Thyroid gland (tissue), 4 donors: ENCODE data around the gene OR2J1. TPM values are rescaled to one million over a fixed set of nuclear protein-coding genes. Genes with fewer than 3 reads are reported as not detected.
"Not testable (repeated sequence)": the region's sequence is repeated elsewhere in the genome, so short reads cannot be mapped to it uniquely, and the experiment has no call there.

Source experiments
- DNase-seq, 2 donors: peaks; one replicate each; pipeline ENCODE4 v3.0.0-alpha.2; 2019
- H3K27ac ChIP-seq, 3 donors: fragments of 200-600 bp; sonication (generic); 1 replicate in 2 of 3; 2 replicates in 1 of 3; pipeline ENCODE4 v1.5.1; 2016 to 2019; ENCODE audit warnings: mild to moderate bottlenecking in 1 of 3, moderate library complexity in 1 of 3
- H3K27me3 ChIP-seq: fragments of 200-600 bp; sonication (generic); one replicate; pipeline ENCODE4 v1.5.1; 2019
- H3K36me3 ChIP-seq, 2 donors: fragments of 200-600 bp; sonication (generic); one replicate each; pipeline ENCODE4 v1.5.1; 2016 to 2019
- H3K4me1 ChIP-seq, 2 donors: fragments of 200-600 bp; sonication (generic); one replicate each; pipeline ENCODE4 v1.5.1; 2017 to 2019
- H3K4me3 ChIP-seq, 3 donors: fragments of 200-600 bp; sonication (generic); replicated peaks in 1 of 3; 1 replicate in 2 of 3; 2 replicates in 1 of 3; pipeline ENCODE4 v1.5.1; 2016; ENCODE audit warnings: mild to moderate bottlenecking in 1 of 3
- H3K9me3 ChIP-seq: fragments of 200-600 bp; sonication (generic); one replicate; pipeline ENCODE4 v1.5.1; 2017
- POLR2A ChIP-seq, 2 donors: fragments of 450-650 bp; IDR thresholded peaks; one replicate each; pipeline ENCODE4 v1.6.1; 2017; ENCODE audit warnings: antibody characterized with exemption in 2 of 2, mild to moderate bottlenecking in 2 of 2, moderate library complexity in 1 of 2
- WGBS, 2 donors: methylation state at CpG; one replicate each; pipeline ENCODE4 v1.1.5; 2017; 5-methylcytosine and 5-hydroxymethylcytosine counted together
- intact Hi-C: fragments of 100-400 bp; cut with DNase I; formaldehyde crosslinking; loops from one replicate; pipeline ENCODE4 v1.15.1; 2023
- total RNA-seq, 4 donors: library from RNA; depleted of rRNA; stranded (reverse); fragments of >200 nt; gene quantifications; one replicate each; pipeline ENCODE4 v1.2.3, GENCODE V29; 2016
- TF ChIP-seq, protein P1 (sequence below), 6 experiments: fragments of 200-600 bp in 3 of 6; fragments of 450-650 bp in 3 of 6; sonication (generic) in 3 of 6; IDR thresholded peaks; one replicate each; pipeline ENCODE4 v1.5.1; 2016 to 2019; ENCODE audit warnings: antibody characterized with exemption in 6 of 6, mild to moderate bottlenecking in 2 of 6, inconsistent platforms in 1 of 6, moderate library complexity in 1 of 6

Gene OR2J1
- total RNA-seq, 4 donors from 2014 or later: not detected

- intact Hi-C loops: no loop called here
- TF ChIP-seq, protein P1, sequence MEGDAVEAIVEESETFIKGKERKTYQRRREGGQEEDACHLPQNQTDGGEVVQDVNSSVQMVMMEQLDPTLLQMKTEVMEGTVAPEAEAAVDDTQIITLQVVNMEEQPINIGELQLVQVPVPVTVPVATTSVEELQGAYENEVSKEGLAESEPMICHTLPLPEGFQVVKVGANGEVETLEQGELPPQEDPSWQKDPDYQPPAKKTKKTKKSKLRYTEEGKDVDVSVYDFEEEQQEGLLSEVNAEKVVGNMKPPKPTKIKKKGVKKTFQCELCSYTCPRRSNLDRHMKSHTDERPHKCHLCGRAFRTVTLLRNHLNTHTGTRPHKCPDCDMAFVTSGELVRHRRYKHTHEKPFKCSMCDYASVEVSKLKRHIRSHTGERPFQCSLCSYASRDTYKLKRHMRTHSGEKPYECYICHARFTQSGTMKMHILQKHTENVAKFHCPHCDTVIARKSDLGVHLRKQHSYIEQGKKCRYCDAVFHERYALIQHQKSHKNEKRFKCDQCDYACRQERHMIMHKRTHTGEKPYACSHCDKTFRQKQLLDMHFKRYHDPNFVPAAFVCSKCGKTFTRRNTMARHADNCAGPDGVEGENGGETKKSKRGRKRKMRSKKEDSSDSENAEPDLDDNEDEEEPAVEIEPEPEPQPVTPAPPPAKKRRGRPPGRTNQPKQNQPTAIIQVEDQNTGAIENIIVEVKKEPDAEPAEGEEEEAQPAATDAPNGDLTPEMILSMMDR (IDR thresholded peaks at IDR 0.05): no peak
- no peak for TF ChIP-seq POLR2A (IDR thresholded peaks at IDR 0.05)
- Histone ChIP-seq H3K4me1 (no peaks in the 10 kb centered on the region), H3K4me3 (no peak overlapping the region), H3K27ac (no peak overlapping the region), H3K9me3 (no peaks in the 10 kb centered on the region), H3K27me3 (no peaks in the 10 kb centered on the region), H3K36me3 (no peaks in the 10 kb centered on the region)
- WGBS, 2 donors: 73 to 76% methylated on average over 7 of the region's 7 CpGs
- no peak for DNase-seq
These were observed 12.8 kb downstream of the OR2J1 start for GRCh38 chr6:29112135-29112534.

- H3K36me3 ChIP-seq, H3K4me3 ChIP-seq, H3K27me3 ChIP-seq, H3K9me3 ChIP-seq, DNase-seq, intact Hi-C loops, H3K27ac ChIP-seq, H3K4me1 ChIP-seq: not testable (repeated sequence)
- 89 to 95% methylated on average over 3 of the region's 3 CpGs for WGBS, 2 donors
These were observed 15.7 kb downstream of the OR2J1 start for GRCh38 chr6:29114964-29115363.

- intact Hi-C loops: no loop called here
- Histone ChIP-seq H3K27me3 (no peaks in the 10 kb centered on the region), H3K4me1 (no peaks in the 10 kb centered on the region), H3K27ac (no peak overlapping the region), H3K4me3 (no peak overlapping the region), H3K9me3 (no peaks in the 10 kb centered on the region), H3K36me3 (no peaks in the 10 kb centered on the region)
- 64 to 67% methylated on average over 4 to 7 of the region's 15 CpGs for WGBS, 2 donors
- no peak for DNase-seq
- TF ChIP-seq POLR2A (IDR thresholded peaks at IDR 0.05): no peak
- TF ChIP-seq, protein P1 (IDR thresholded peaks at IDR 0.05): no peak
These were observed 30.2 kb downstream of the OR2J1 start for GRCh38 chr6:29129326-29130012.

- no peak for DNase-seq
- no peaks in the 10 kb centered on the region for H3K4me1 ChIP-seq
- no peak overlapping the region for H3K4me3 ChIP-seq
- no peaks in the 10 kb centered on the region for H3K9me3 ChIP-seq
- no peaks in the 10 kb centered on the region for H3K27me3 ChIP-seq
- no peaks in the 10 kb centered on the region for H3K36me3 ChIP-seq
- WGBS, 2 donors: 75 to 86% methylated on average over 4 of the region's 4 CpGs
- no peak for TF ChIP-seq POLR2A (IDR thresholded peaks at IDR 0.05)
- TF ChIP-seq, protein P1 (IDR thresholded peaks at IDR 0.05): no peak
- H3K27ac ChIP-seq: no peak overlapping the region
- intact Hi-C loops: no loop called here
These were observed 31.4 kb downstream of the OR2J1 start for GRCh38 chr6:29130644-29131043.

DNA sequence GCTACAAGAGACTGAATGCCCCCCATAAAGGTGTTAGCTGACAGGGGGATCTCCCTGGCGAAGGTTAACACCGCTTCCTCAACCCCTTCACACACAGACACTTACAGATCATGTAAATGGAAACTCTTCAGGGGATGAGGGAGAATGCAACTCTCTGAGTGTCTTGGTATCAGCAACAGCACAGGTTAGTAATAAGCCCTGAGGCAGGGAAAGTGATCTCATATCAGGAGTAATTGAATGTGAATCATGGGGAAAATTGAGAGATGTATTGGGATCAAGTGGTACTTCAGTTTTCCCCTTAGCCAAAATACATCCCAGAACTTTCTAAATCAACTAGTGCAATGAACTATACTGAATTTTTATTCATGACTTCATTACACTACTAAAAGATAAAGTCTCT, 32.4 kb downstream of the OR2J1 start:
- Histone ChIP-seq H3K36me3 (no peaks in the 10 kb centered on the region), H3K9me3 (no peaks in the 10 kb centered on the region), H3K27ac (no peak overlapping the region), H3K27me3 (no peaks in the 10 kb centered on the region), H3K4me1 (no peaks in the 10 kb centered on the region), H3K4me3 (no peak overlapping the region)
- DNase-seq: no peak
- TF ChIP-seq, protein P1 (IDR thresholded peaks at IDR 0.05): no peak
- TF ChIP-seq POLR2A (IDR thresholded peaks at IDR 0.05): no peak
- 73 to 85% methylated on average over 2 of the region's 2 CpGs for WGBS, 2 donors
- intact Hi-C loops: no loop called here
